Liver (tissue), 9 donors: ENCODE results near the gene CYB561A3. TPM values are rescaled to one million over a fixed set of nuclear protein-coding genes. Genes with fewer than 3 reads are reported as not detected.

Source experiments
- DNase-seq: peaks from one replicate; pipeline ENCODE4 v3.0.0-alpha.2; 2017; ENCODE audit warnings: low spot score
- H3K27ac ChIP-seq, 2 donors: one replicate each; pipeline ENCODE4 v1.7.0; 2013; ENCODE audit warnings: inconsistent platforms in 2 of 2, low read length in 2 of 2, control low read depth in 1 of 2, low read depth in 1 of 2, mild to moderate bottlenecking in 1 of 2
- H3K27me3 ChIP-seq, 4 donors: one replicate each; pipeline versions ENCODE4 v1.6.1 to v1.7.0; 2013; ENCODE audit warnings: low read length in 3 of 4, inconsistent platforms in 1 of 4, mild to moderate bottlenecking in 1 of 4, moderate library complexity in 1 of 4; ENCODE audit not compliant: control insufficient read depth in 4 of 4, insufficient read depth in 4 of 4
- H3K36me3 ChIP-seq, 4 donors: one replicate each; pipeline versions ENCODE4 v1.6.1 to v1.7.0; 2013; ENCODE audit warnings: low read length in 3 of 4, mild to moderate bottlenecking in 3 of 4, low read depth in 1 of 4, moderate library complexity in 1 of 4; ENCODE audit not compliant: control insufficient read depth in 4 of 4, insufficient read depth in 3 of 4
- H3K4me1 ChIP-seq, 4 donors: one replicate each; pipeline versions ENCODE4 v1.6.1 to v1.7.0; 2013; ENCODE audit warnings: low read length in 3 of 4, mild to moderate bottlenecking in 3 of 4, moderate library complexity in 1 of 4; ENCODE audit not compliant: control insufficient read depth in 4 of 4, insufficient read depth in 4 of 4
- H3K4me3 ChIP-seq, 3 donors: one replicate each; pipeline versions ENCODE4 v1.6.1 to v1.7.0; 2013; ENCODE audit warnings: low read length in 3 of 3, control low read depth in 1 of 3, low read depth in 1 of 3, mild to moderate bottlenecking in 1 of 3
- H3K9ac ChIP-seq, 2 donors: one replicate each; pipeline ENCODE4 v1.7.0; 2013; ENCODE audit warnings: low read length in 2 of 2, mild to moderate bottlenecking in 2 of 2, moderate library complexity in 2 of 2, control low read depth in 1 of 2, low read depth in 1 of 2
- H3K9me3 ChIP-seq, 4 donors: one replicate each; pipeline versions ENCODE4 v1.6.1 to v1.7.0; 2013; ENCODE audit warnings: low read length in 3 of 4; ENCODE audit not compliant: control insufficient read depth in 4 of 4
- ATF3 ChIP-seq: IDR thresholded peaks from 2 replicates; pipeline ENCODE4 v1.6.1; 2016; ENCODE audit warnings: antibody characterized with exemption
- CTCF ChIP-seq: fragments of 150-350 bp; IDR thresholded peaks from 2 replicates; pipeline ENCODE4 v1.5.1; 2017; ENCODE audit warnings: improper control_type of control experiment, low read depth, low read length; ENCODE audit not compliant: missing input control
- EGR1 ChIP-seq, 2 donors: IDR thresholded peaks; 2 replicates each; pipeline ENCODE4 v1.6.1; 2016 to 2018; ENCODE audit warnings: antibody characterized with exemption in 2 of 2, low read depth in 2 of 2
- FOXA1 ChIP-seq: IDR thresholded peaks from 2 replicates; pipeline ENCODE4 v1.6.1; 2016; ENCODE audit warnings: antibody characterized with exemption
- FOXA2 ChIP-seq: IDR thresholded peaks from 2 replicates; pipeline ENCODE4 v1.6.1; 2016; ENCODE audit warnings: antibody characterized with exemption
- GABPA ChIP-seq, 2 donors: IDR thresholded peaks in 1 of 2; conservative IDR thresholded peaks in 1 of 2; 2 replicates each; pipeline ENCODE4 v1.6.1; 2016; ENCODE audit warnings: antibody characterized with exemption in 2 of 2, mild to moderate bottlenecking in 1 of 2, moderate library complexity in 1 of 2
- HNF4A ChIP-seq, 2 donors: conservative IDR thresholded peaks; 2 replicates each; pipeline ENCODE4 v1.6.1; 2016; ENCODE audit warnings: antibody characterized with exemption in 2 of 2, mild to moderate bottlenecking in 2 of 2
- HNF4G ChIP-seq: IDR thresholded peaks from 2 replicates; pipeline ENCODE4 v1.6.1; 2016; ENCODE audit warnings: antibody characterized with exemption
- JUND ChIP-seq, 2 donors: IDR thresholded peaks; 2 replicates each; pipeline ENCODE4 v1.6.1; 2016; ENCODE audit warnings: antibody characterized with exemption in 2 of 2
- MAX ChIP-seq: IDR thresholded peaks from 2 replicates; pipeline ENCODE4 v1.6.1; 2016; ENCODE audit warnings: antibody characterized with exemption
- NR2F2 ChIP-seq: IDR thresholded peaks from 2 replicates; pipeline ENCODE4 v1.6.1; 2016; ENCODE audit warnings: antibody characterized with exemption
- RAD21 ChIP-seq, 2 donors: IDR thresholded peaks; 2 replicates each; pipeline ENCODE4 v1.6.1; 2016; ENCODE audit warnings: antibody characterized with exemption in 2 of 2, mild to moderate bottlenecking in 2 of 2
- RXRA ChIP-seq, 2 donors: IDR thresholded peaks; 2 replicates each; pipeline ENCODE4 v1.6.1; 2017 to 2018; ENCODE audit warnings: antibody characterized with exemption in 2 of 2, mild to moderate bottlenecking in 1 of 2
- SP1 ChIP-seq: IDR thresholded peaks from 2 replicates; pipeline ENCODE4 v1.6.1; 2018; ENCODE audit warnings: antibody characterized with exemption, mild to moderate bottlenecking
- TAF1 ChIP-seq: conservative IDR thresholded peaks from 2 replicates; pipeline ENCODE4 v1.6.1; 2016; ENCODE audit warnings: antibody characterized with exemption, mild to moderate bottlenecking
- YY1 ChIP-seq: IDR thresholded peaks from 2 replicates; pipeline ENCODE4 v1.6.1; 2016; ENCODE audit warnings: antibody characterized with exemption, mild to moderate bottlenecking
- ZBTB33 ChIP-seq: IDR thresholded peaks from 2 replicates; pipeline ENCODE4 v1.6.1; 2016; ENCODE audit warnings: antibody characterized with exemption
- WGBS: extraction: QIAGEN DNeasy Blood & Tissue Kit; methylation state at CpG from one replicate; pipeline ENCODE4 v1.1.7; 2013; 5-methylcytosine and 5-hydroxymethylcytosine counted together
- polyA plus RNA-seq, 2 donors: library from polyadenylated mRNA; stranded (reverse) in 1 of 2; unstranded in 1 of 2; fragments of 200-250 nt in 1 of 2; fragments of >200 nt in 1 of 2; fragmentation: Nextera tagmentation in 1 of 2; extraction: Ambion mirVana in 1 of 2; gene quantifications; one replicate each; pipeline versions ENCODE4 v1.2.1 to v1.2.3, GENCODE V29; 2013 to 2015
- total RNA-seq, 2 donors: library from RNA; depleted of rRNA; stranded (reverse); fragments of >200 nt; gene quantifications; one replicate each; pipeline ENCODE4 v1.2.3, GENCODE V29; 2014
- TF ChIP-seq, protein P1 (sequence below): IDR thresholded peaks from 2 replicates; pipeline ENCODE4 v1.6.1; 2016; ENCODE audit warnings: antibody characterized with exemption, mild to moderate bottlenecking
- donor health status: healthy.
- donor health status: healthy.
- donor health status: healthy.
- donor health status: healthy.
- donor health status: healthy.

CYB561A3 gene
- total and polyA plus RNA-seq, 4 donors: 20.2 to 36.5 (median 28.4) TPM

GRCh38 chr11:61354208-61354607 is 7.5 kb downstream of the CYB561A3 start:
- peaks cover 0 to 11% (median 3%) of the 10 kb centered on the region in 4 donors for H3K4me1 ChIP-seq
- H3K9ac ChIP-seq: no peak overlapping the region
- DNase-seq: no peak
- TF ChIP-seq TAF1: no peak
- TF ChIP-seq MAX: no peak
- TF ChIP-seq CTCF: no peak
- no peak for TF ChIP-seq JUND (IDR thresholded peaks at IDR 0.05)
- TF ChIP-seq GABPA (IDR thresholded peaks at IDR 0.05 in 1 of 2, conservative IDR thresholded peaks at IDR 0.05 in 1 of 2): no peak
- no peak for TF ChIP-seq SP1
- TF ChIP-seq EGR1 (IDR thresholded peaks at IDR 0.05; ENCODE audit: low read depth in 2 of 2): no peak
- no peak for TF ChIP-seq ZBTB33
- TF ChIP-seq, protein P1, sequence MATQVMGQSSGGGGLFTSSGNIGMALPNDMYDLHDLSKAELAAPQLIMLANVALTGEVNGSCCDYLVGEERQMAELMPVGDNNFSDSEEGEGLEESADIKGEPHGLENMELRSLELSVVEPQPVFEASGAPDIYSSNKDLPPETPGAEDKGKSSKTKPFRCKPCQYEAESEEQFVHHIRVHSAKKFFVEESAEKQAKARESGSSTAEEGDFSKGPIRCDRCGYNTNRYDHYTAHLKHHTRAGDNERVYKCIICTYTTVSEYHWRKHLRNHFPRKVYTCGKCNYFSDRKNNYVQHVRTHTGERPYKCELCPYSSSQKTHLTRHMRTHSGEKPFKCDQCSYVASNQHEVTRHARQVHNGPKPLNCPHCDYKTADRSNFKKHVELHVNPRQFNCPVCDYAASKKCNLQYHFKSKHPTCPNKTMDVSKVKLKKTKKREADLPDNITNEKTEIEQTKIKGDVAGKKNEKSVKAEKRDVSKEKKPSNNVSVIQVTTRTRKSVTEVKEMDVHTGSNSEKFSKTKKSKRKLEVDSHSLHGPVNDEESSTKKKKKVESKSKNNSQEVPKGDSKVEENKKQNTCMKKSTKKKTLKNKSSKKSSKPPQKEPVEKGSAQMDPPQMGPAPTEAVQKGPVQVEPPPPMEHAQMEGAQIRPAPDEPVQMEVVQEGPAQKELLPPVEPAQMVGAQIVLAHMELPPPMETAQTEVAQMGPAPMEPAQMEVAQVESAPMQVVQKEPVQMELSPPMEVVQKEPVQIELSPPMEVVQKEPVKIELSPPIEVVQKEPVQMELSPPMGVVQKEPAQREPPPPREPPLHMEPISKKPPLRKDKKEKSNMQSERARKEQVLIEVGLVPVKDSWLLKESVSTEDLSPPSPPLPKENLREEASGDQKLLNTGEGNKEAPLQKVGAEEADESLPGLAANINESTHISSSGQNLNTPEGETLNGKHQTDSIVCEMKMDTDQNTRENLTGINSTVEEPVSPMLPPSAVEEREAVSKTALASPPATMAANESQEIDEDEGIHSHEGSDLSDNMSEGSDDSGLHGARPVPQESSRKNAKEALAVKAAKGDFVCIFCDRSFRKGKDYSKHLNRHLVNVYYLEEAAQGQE: no peak
- TF ChIP-seq RXRA (IDR thresholded peaks at IDR 0.05): no peak
- TF ChIP-seq HNF4A (conservative IDR thresholded peaks at IDR 0.05): no peak
- TF ChIP-seq NR2F2: no peak
- TF ChIP-seq FOXA2: no peak
- TF ChIP-seq ATF3: no peak
- no peak for TF ChIP-seq RAD21 (IDR thresholded peaks at IDR 0.05)
- TF ChIP-seq YY1: no peak
- TF ChIP-seq HNF4G: no peak
- no peak for TF ChIP-seq FOXA1
- peak overlapping the region in 1 of 2 donors; percentile 19 for H3K27ac ChIP-seq
- H3K9me3 ChIP-seq: no peaks in the 10 kb centered on the region
- H3K27me3 ChIP-seq: no peaks in the 10 kb centered on the region
- H3K4me3 ChIP-seq: no peak overlapping the region
- WGBS: 90% methylated on average over 2 of the region's 2 CpGs
- peaks cover 3 to 11% (median 7%) of the 10 kb centered on the region in 4 donors for H3K36me3 ChIP-seq
